A172 (cell line): ENCODE results near the gene TMEM51. TPM values are rescaled to one million over a fixed set of nuclear protein-coding genes. Genes with fewer than 3 reads are reported as not detected.
"Not testable (repeated sequence)": the region's sequence is repeated elsewhere in the genome, so short reads cannot be mapped to it uniquely, and the experiment has no call there.

Experiments
- DNase-seq: peaks from one replicate; pipeline ENCODE4 v3.0.0-alpha.2; 2015; ENCODE audit warnings: low spot score
- total RNA-seq: library from RNA; depleted of rRNA; stranded (reverse); fragments of >200 nt; shearing (Covaris generic); gene quantifications from 2 replicates; pipeline ENCODE4 v1.2.3, GENCODE V29; 2014

Gene TMEM51
- total RNA-seq, 1 experiment from 2014 or later = 8.5 TPM

DNA sequence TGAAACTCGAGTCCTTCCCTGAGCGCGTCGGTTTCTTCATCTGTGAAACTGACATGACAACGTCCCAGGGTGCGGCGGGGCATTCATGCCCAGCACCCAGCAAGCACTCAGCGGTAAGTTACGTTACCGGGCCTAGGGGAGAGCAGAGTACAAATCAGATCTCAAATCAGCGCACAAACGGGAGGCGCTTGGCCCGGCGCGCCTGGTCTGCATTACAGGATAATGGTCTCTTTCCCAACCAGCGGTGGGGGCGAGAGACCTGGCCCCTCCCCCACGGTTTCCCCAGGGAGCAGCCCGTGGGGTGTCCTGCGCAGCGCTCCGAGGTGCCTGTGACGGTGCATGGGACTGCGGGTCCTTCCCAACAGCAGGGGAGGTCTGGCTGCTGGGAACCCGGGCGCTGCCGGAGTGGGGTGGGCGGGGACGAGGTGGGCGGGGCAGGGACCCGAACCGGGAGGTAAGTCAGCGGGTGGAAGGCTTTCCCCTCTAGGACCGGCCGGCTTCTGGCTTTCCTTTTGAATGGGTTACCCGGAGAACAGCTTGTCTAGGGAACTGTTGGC, 1.0 kb downstream of the TMEM51 start:
- DNase-seq = no peak

- DNase-seq = no peak
These were observed 1.6 kb downstream of the TMEM51 start for GRCh38 chr1:15155191-15155590.

DNA sequence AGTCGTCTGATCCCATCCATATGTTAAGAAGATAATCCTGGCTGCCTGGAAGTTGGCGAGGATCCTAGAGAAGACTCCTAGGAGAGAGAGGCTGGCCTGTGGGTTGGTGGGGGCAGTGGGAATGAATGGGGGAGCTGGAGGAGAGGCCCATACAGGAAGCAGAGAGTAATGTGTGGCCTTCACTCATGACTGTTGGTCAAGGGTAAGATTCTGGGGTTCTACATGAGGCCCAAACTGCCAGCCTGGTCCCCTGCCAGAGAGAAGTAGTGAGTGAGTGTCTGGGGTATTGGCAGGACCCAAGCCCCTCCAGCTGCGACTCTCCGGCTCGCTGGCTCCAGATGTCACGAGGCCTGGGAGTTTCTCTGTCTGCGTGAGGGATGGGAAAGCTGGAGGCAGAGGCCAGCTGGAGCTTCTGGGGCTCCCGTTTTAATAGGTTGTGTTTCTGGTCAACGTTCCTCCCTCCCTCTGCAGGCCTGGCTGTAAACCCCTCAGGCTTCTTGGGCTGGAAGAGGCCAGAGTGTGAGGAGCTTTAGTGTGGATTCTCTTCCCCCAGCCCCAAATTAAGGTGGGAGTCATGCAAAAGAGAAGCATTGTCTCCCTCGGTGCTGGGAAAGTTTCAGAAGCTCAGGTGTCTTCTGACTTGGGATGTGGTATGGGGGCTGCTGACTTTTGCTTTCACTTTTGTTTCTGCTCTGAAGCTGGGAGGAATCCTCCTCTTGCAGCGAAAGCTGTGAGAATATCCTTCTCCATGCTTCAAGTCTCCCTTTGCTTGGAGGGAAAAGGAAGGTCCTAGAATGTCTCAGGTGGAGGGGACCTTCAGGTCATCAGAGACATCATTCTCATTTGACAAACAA, 2.6 kb downstream of the TMEM51 start:
- DNase-seq = no peak

- DNase-seq = no peak
These were observed 3.3 kb downstream of the TMEM51 start for GRCh38 chr1:15156807-15157380.

DNA sequence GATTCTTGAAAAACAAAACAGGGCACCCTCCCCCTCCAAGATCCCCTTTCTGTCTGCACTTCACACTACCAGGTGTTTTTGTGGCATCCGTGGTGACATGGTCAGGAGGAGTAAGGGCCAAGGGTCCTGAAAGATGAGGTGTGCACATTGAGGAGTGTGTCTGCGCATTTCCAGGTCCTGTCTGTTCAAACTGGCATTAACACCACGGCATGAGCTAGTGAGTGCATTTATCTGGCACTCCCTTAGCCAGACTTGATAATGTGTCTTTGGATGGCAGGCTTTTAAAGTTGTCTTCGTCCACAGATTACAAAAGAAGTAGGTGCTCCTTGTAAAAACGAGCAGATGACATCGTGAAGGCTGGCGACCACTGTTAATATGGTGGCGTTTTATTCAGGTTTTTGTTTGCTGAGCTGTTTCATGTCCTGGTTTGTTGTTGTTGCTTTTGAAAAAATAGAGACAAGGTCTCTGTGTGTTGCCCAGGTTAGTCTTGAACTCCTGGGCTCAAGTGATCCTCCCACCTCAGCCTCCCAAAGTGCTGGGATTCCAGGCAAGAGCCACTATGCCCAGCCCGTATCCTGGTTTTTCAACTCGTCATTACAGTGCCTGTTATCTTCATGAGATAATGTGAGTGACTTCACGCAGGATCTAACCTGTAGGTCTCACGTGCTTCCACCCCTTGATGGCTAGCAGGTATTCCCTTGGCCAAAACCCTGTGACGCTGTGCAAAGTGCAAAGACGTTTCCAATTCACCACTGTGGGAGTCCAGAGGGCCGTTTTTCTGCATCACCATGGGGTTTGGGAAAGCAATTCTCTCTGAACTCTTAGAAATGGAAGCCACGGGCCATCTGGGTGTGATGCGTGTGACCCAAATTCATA, 4.2 kb downstream of the TMEM51 start:
- DNase-seq = no peak

GRCh38 chr1:15158506-15159165, 5.1 kb downstream of the TMEM51 start:
- peak; percentile 63 for DNase-seq

DNA sequence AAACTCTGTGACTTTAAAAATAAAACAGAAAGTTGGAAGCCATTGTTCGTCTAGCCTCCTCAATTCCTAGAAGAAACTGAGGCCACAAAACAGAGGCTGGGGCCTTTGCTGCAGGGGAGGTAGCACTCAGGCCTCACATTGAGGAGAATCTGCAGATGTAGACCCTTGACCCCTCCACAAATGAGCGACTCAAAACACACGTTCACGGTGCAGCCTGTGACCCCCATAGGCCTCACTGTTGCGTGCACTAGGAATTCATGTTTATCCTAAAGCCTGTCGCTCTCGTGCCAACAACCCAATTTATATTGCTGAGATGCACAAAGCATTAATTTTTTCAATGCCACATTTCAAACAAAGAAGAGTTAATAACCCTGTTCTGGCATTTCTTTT, 5.6 kb downstream of the TMEM51 start:
- DNase-seq = no peak

DNA sequence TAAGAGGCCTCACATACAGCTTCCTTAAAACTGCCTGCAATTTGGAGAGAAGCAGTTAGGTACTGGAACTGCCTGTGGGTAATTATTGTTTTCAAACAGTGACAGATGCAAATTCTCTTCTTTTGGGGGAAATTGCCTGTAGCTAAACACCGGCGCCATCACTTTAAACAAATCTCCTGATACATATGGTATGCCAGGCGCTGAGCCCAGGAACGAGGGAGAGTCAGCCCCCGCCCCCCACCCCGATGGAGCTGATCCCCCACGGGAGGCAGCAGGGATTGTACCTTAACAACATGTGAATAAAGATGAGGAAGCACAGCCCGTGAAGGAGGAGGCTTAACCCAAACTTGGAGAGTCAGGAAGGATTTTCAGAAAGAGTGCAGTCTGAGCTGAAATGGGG, 7.1 kb downstream of the TMEM51 start:
- no peak for DNase-seq

- no peak for DNase-seq
These were observed 13.8 kb downstream of the TMEM51 start for GRCh38 chr1:15167386-15167785.

DNA sequence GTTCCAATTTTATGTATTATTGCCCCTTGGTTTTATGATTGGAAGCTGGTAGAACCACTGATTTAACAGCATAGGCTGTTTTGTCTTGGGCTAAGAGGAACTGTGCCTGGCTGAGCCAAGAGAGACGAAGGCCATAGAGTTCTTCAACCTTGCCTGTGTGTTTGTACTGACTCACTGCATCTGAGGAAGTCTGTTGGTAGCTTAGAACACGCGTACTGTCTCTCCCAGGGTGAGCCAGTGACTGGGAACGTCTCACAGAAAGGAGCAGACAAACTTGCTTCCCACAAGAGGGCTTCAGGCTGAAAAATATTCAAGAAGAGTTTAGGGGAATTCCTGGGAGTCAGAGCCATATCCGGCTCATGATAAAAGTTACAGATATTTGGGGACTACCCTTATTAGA, 14.9 kb downstream of the TMEM51 start:
- peak; percentile 78 for DNase-seq

DNA sequence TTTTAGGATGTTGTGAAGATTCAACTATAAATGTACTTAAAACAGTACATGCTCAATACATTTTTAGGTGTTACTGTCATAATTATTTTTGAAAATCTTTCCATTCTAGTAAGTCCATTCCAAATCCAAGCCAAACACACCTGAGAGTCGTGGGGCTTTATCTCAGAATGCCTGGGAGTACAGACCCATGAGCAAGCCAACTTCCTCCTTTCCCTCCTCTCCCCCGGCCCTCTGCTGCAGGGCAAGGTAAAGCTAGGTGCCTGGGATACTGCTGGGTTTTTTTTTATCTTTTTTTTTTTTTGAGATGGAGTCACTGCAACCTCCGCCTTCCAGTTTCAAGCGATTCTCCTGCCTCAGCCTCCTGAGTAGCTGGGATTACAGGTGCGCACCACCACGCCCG, 16.5 kb downstream of the TMEM51 start:
- DNase-seq = no peak

- DNase-seq = no peak
These were observed 17.8 kb downstream of the TMEM51 start for GRCh38 chr1:15171271-15171908.

- no peak for DNase-seq
These were observed 19.1 kb downstream of the TMEM51 start for GRCh38 chr1:15172405-15173259.

GRCh38 chr1:15173863-15174614, 20.5 kb downstream of the TMEM51 start:
- DNase-seq = peak; percentile 30

- DNase-seq = no peak
These were observed 21.1 kb downstream of the TMEM51 start for GRCh38 chr1:15174615-15174983.

GRCh38 chr1:15175324-15176094, 22.0 kb downstream of the TMEM51 start:
- not testable (repeated sequence) for DNase-seq

DNA sequence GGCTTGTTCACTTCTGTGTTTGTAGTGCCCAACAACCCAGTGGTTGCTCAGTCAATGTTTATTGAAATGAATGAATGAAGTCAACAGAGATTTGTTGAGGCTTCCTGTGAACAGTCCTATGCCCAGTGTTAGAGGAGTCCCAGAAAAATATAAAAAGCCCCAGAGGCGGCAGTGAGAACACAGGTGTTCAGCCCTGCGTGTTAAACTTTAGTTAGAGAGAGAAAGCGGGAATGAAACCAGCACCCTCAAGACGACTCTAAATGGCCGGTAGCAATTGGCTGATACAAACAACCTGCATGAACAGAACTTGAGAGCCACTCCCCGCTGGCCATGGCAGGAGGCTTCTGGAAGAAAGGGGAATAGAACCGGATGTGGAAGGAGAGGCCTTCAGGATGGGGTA, 22.6 kb downstream of the TMEM51 start:
- DNase-seq = no peak

DNA sequence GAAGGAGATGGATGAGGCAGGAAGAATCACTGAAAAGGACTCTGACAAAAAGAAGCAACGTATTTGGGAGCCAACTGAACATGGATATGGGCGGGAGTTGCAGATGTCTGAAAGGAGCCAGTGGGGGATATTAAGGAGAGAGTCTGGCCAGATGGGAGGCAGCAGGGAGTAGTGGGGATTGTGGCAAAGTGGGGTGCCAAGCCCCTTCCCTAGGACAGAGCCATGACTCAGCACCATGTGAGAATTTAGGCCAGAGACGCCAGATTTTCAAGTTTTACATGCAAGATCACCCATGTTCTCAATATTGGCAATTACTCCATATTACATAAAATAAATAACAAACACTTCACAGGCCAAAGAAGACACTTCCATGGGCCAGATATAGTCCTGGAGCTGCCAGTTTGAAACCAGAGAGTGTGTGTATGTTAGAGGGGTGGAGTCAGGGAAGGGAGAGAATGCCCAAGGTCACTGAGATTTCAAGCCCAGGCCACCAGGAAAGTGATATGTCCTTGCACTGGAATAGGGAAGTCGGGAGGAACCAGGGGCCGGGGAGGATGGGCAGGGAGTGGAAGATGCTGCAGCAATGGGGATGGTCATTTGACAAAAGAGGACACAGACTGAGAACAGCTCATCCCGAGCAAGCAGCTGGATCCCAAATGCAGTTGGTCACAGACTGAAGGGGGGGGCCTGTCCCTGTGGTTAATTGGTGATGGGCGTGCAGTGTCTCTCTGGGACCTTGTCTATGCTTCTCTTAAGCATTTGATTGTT, 23.5 kb downstream of the TMEM51 start:
- DNase-seq = no peak
